T1000 (cell line): Measurements from ENCODE around the gene CLDN17.

Experiments
- DNase-seq: peaks from one replicate; lab custom pipeline; 2025; ENCODE audit warnings: mixed read lengths; lab: John Stamatoyannopoulos, UW

The CLDN17 gene

GRCh38 chr21:30166705-30167104, at the start of gene CLDN17:
CLDN17 (minus strand) TSS chr21:30166805; CDS start chr21:30166617, 188 bp downstream.
- DNase-seq, result no peak

GRCh38 chr21:30216041-30216723, 49.6 kb upstream of the CLDN17 start, which contains the start of gene CLDN8:
CLDN8 (minus strand) TSS chr21:30216097; CDS start chr21:30215925, 172 bp downstream.
- no peak for DNase-seq

GRCh38 chr21:30211071-30211470, 44.5 kb upstream of the CLDN17 start:
- DNase-seq, result no peak

- no peak for DNase-seq
These were observed 43.0 kb upstream of the CLDN17 start for GRCh38 chr21:30209601-30210000.

GRCh38 chr21:30207252-30207579, 40.6 kb upstream of the CLDN17 start:
- no peak for DNase-seq

GRCh38 chr21:30206551-30207251, 40.1 kb upstream of the CLDN17 start:
- no peak for DNase-seq

- DNase-seq, result no peak
These were observed 33.4 kb upstream of the CLDN17 start for GRCh38 chr21:30200000-30200399.

GRCh38 chr21:30194701-30195299, 28.2 kb upstream of the CLDN17 start:
- DNase-seq, result no peak

GRCh38 chr21:30193201-30193600, 26.6 kb upstream of the CLDN17 start:
- no peak for DNase-seq

GRCh38 chr21:30190554-30190953, 23.9 kb upstream of the CLDN17 start:
- no peak for DNase-seq

GRCh38 chr21:30189773-30190172, 23.2 kb upstream of the CLDN17 start:
- no peak for DNase-seq

- no peak for DNase-seq
These were observed 19.6 kb upstream of the CLDN17 start for GRCh38 chr21:30186242-30186641.

GRCh38 chr21:30168086-30168485, 1.5 kb upstream of the CLDN17 start:
- DNase-seq, result no peak

- no peak for DNase-seq
These were observed 434 bp downstream of the CLDN17 start for GRCh38 chr21:30166171-30166570.

GRCh38 chr21:30164796-30165195, 1.8 kb downstream of the CLDN17 start:
- DNase-seq, result no peak

GRCh38 chr21:30153697-30154340, 12.8 kb downstream of the CLDN17 start:
- DNase-seq, result no peak

GRCh38 chr21:30152792-30153191, 13.8 kb downstream of the CLDN17 start:
- no peak for DNase-seq

GRCh38 chr21:30148906-30149305, 17.7 kb downstream of the CLDN17 start:
- DNase-seq, result no peak

GRCh38 chr21:30146558-30147282, 19.9 kb downstream of the CLDN17 start:
- DNase-seq, result no peak

GRCh38 chr21:30138483-30138882, 28.1 kb downstream of the CLDN17 start:
- no peak for DNase-seq

- DNase-seq, result no peak
These were observed 37.4 kb downstream of the CLDN17 start for GRCh38 chr21:30129246-30129645.

GRCh38 chr21:30126576-30126975, 40.0 kb downstream of the CLDN17 start:
- DNase-seq, result no peak
